ENCODE results near the gene ELAC2.

Gene ELAC2

GRCh38 chr17:12963505-12963904, 54.3 kb downstream of the ELAC2 start:
- ATAC-seq, result peak; percentile 10
- H3K4me1 Mint-ChIP-seq, result no peaks in the 10 kb centered on the region
- H3K36me3 Mint-ChIP-seq, result peaks cover 9% of the 10 kb centered on the region
- no peak overlapping the region for H3K27ac Mint-ChIP-seq
- no peaks in the 10 kb centered on the region for H3K27me3 Mint-ChIP-seq
- H3K9me3 Mint-ChIP-seq, result no peaks in the 10 kb centered on the region
- no peak overlapping the region for H3K4me3 Mint-ChIP-seq

- no peaks in the 10 kb centered on the region for H3K27me3 Mint-ChIP-seq
- peak; percentile 72 for ATAC-seq
- H3K4me1 Mint-ChIP-seq, result no peaks in the 10 kb centered on the region
- H3K9me3 Mint-ChIP-seq, result peaks cover 5% of the 10 kb centered on the region
- H3K36me3 Mint-ChIP-seq, result peaks cover 19% of the 10 kb centered on the region
- H3K27ac Mint-ChIP-seq, result no peak overlapping the region
- no peak overlapping the region for H3K4me3 Mint-ChIP-seq
These were observed 56.2 kb downstream of the ELAC2 start for GRCh38 chr17:12961655-12962054.

GRCh38 chr17:12959441-12959840, 58.4 kb downstream of the ELAC2 start:
- peaks cover 5% of the 10 kb centered on the region for H3K9me3 Mint-ChIP-seq
- H3K27ac Mint-ChIP-seq, result no peak overlapping the region
- H3K36me3 Mint-ChIP-seq, result peaks cover 31% of the 10 kb centered on the region
- H3K4me3 Mint-ChIP-seq, result no peak overlapping the region
- H3K4me1 Mint-ChIP-seq, result no peaks in the 10 kb centered on the region
- ATAC-seq, result no peak
- no peaks in the 10 kb centered on the region for H3K27me3 Mint-ChIP-seq

- no peak overlapping the region for H3K27ac Mint-ChIP-seq
- no peak overlapping the region for H3K4me3 Mint-ChIP-seq
- H3K4me1 Mint-ChIP-seq, result no peaks in the 10 kb centered on the region
- peaks cover 5% of the 10 kb centered on the region for H3K9me3 Mint-ChIP-seq
- H3K36me3 Mint-ChIP-seq, result peaks cover 36% of the 10 kb centered on the region
- no peak for ATAC-seq
- no peaks in the 10 kb centered on the region for H3K27me3 Mint-ChIP-seq
These were observed 59.0 kb downstream of the ELAC2 start for GRCh38 chr17:12958786-12959185.

GRCh38 chr17:12955521-12955920, 62.3 kb downstream of the ELAC2 start:
- Mint-ChIP-seq H3K36me3 (peaks cover 41% of the 10 kb centered on the region), H3K27me3 (no peaks in the 10 kb centered on the region), H3K4me1 (no peaks in the 10 kb centered on the region), H3K27ac (no peak overlapping the region), H3K9me3 (peaks cover 5% of the 10 kb centered on the region), H3K4me3 (no peak overlapping the region)
- ATAC-seq, result peak; percentile 25

- H3K4me3 Mint-ChIP-seq, result no peak overlapping the region
- no peaks in the 10 kb centered on the region for H3K4me1 Mint-ChIP-seq
- H3K27ac Mint-ChIP-seq, result no peak overlapping the region
- H3K36me3 Mint-ChIP-seq, result peaks cover 35% of the 10 kb centered on the region
- H3K9me3 Mint-ChIP-seq, result peaks cover 5% of the 10 kb centered on the region
- no peaks in the 10 kb centered on the region for H3K27me3 Mint-ChIP-seq
- ATAC-seq, result no peak
These were observed 64.7 kb downstream of the ELAC2 start for GRCh38 chr17:12953156-12953555.

- H3K27ac Mint-ChIP-seq, result no peak overlapping the region
- no peaks in the 10 kb centered on the region for H3K4me1 Mint-ChIP-seq
- no peaks in the 10 kb centered on the region for H3K9me3 Mint-ChIP-seq
- H3K4me3 Mint-ChIP-seq, result no peak overlapping the region
- no peaks in the 10 kb centered on the region for H3K27me3 Mint-ChIP-seq
- ATAC-seq, result no peak
- H3K36me3 Mint-ChIP-seq, result peaks cover 36% of the 10 kb centered on the region
These were observed 65.8 kb downstream of the ELAC2 start for GRCh38 chr17:12952012-12952411.

- Mint-ChIP-seq H3K9me3 (no peaks in the 10 kb centered on the region), H3K36me3 (peaks cover 23% of the 10 kb centered on the region), H3K27me3 (no peaks in the 10 kb centered on the region), H3K4me1 (no peaks in the 10 kb centered on the region), H3K27ac (no peak overlapping the region), H3K4me3 (no peak overlapping the region)
- no peak for ATAC-seq
These were observed 70.8 kb downstream of the ELAC2 start for GRCh38 chr17:12947047-12947446.

All from stimulated activated memory B cell treated with anti-CD40 and anti-IgM and Interleukin-4, amounts not matched to agents 10 μg/mL and 1 μg/mL and 100 μg/mL, for 72 hours (primary cell).